GM21825 (cell line): ENCODE measurements around the gene GLCE.

ENCODE experiments used
- ATAC-seq: cut with Tn5 transposase; IDR thresholded peaks from one replicate; pipeline ENCODE4 v1.9.1; 2021; ENCODE audit warnings: mild to moderate bottlenecking, moderate library complexity; ENCODE audit not compliant: unreplicated experiment

GLCE gene

GRCh38 chr15:69314131-69314530 is 153.7 kb downstream of the GLCE start:
- ATAC-seq, result no peak

DNA sequence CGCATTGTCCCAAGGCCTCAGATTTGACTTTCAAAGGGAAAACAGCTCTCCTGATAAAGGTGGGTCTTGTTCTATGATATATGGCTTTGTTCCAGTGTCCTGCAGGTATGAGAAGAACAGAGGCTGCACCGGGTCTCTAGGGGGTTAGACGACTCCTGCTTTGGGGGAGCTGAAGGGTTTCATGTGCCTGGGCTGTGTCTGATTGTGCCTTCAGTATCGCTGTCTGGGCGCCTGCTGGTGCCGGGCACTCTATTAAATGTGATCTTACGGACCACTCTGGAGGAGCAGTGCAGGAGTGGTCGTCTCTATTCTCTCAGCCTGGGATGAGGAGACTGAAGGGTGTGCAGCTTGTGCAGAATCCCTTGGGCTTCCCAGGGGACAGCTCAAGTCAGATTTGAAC is 154.3 kb downstream of the GLCE start:
- ATAC-seq, result no peak

- no peak for ATAC-seq
Observed at GRCh38 chr15:69315402-69316110, 155.1 kb downstream of the GLCE start.

DNA sequence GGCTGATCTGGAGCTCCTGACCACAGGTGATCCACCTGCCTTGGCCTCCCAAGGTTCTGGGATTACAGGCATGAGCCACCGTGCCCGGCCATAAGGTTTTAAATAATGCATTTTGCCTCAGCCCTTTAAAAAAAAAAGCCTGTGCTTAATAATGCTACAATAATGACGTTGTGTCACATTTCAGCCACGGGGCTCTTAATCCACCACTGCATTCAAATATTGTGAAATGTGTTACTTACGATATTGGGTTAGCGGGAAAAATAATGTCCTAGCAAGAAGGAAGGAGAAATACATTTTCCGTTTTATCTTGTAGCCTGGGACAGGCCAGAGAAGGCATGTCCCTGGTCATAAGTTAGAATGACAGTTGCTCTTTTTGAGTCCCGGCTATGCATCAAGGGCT is 155.9 kb downstream of the GLCE start:
- ATAC-seq, result no peak

DNA sequence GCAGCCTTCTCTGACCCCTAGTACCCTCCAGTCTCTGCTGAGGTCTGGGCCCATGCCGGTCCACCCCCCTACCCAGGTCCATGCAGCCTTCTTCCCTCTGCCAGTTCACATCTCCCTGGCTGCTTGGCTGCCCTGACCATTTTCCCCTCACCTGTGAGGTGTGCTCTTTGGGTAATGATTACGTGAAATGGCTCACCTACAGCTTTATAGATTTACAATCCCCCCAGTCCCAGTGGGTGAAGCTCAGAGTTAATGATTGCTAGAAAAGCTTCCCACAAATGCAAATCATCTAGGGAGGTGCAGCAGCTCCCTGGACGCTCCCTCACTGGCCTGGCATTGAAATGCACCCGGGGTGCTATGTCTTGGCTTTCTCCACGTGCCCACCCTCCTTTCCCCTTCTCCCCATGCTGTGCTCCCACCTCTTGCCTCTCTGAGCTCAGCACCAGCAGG is 157.0 kb downstream of the GLCE start:
- ATAC-seq, result no peak

DNA sequence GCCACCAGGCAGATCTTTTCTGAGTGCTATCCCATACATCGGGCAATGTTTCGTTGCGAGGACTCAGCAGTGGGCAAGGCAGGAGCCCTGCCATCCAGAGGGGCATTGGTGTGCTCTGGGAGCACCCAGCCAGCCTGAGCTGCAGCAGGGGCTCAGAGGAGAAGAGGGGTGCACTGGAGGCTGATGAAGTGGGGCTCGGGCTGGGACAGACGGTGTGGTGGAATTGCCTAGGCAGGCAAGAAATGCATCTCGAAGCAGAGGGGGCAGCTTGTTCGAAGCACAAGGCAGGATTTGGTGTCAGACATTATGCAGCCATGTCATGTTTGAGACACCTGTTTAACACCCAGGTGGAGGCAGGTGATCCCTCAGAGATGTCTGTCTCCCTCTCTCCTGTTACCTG is 157.6 kb downstream of the GLCE start:
- no peak for ATAC-seq

- ATAC-seq, result no peak
Observed at GRCh38 chr15:69319384-69320375, 159.2 kb downstream of the GLCE start.

DNA sequence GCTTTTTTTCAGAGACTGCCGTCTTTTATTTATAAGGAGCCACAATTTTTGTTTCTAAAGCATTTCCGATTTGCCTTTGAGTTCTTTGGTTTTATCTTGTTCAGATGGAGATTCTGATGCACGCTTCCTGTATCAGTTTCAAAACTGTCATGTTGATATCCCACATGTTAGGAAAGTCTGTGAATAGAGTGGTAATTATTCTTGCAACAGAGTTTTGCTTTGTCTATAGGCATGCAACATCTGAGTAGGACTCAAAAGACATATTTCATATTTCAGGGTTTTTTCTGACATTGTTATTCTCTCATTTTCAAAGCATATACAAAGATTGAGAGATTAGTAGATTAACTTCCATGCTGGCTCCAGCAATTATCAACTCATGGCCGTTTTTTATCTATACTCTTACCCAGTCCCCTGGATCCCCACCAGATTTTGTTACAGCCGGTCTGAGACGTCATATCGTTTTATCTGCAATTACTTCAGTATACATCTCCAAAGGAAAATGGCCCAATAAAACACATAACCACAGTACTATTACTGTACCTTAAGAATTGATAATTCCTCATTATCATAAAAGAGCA is 160.6 kb downstream of the GLCE start:
- ATAC-seq, result no peak
